K562 (cell line): ENCODE measurements around the gene LDB2. TPM values are rescaled to one million over a fixed set of nuclear protein-coding genes. Genes with fewer than 3 reads are reported as not detected.
A peak's percentile ranks its signal among the peaks of the same experiment; 100 is the strongest.

ENCODE experiments used
- ATAC-seq: fragments of 200-7000 bp; cut with Tn5 transposase; 3 replicates; pipeline ENCODE4 v1.9.1; 2020; ENCODE audit warnings: moderate library complexity
- BruUV-seq: library from RNA; stranded (reverse); fragments of 400-500 nt; replicated peaks from 2 replicates; lab custom pipeline; 2021; lab: Mats Ljungman, UMichigan
- CTCF ChIA-PET: fragments of 300-600 bp; formaldehyde crosslinking; extraction: SDS; loops from one replicate; lab custom pipeline; 2021; ENCODE audit warnings: low intra/inter-chr PET ratio; lab: Yijun Ruan, JAX
- POLR2A ChIA-PET: fragments of 300-600, 350-650 bp; sonication (Branson Sonifier 250); formaldehyde crosslinking; extraction: SDS; loops from one replicate; lab custom pipeline; 2021; ENCODE audit warnings: antibody characterized with exemption, inconsistent platforms; lab: Yijun Ruan, JAX
- DNase-seq, 4 experiments: peaks; one replicate each; pipeline versions ENCODE4 v3.0.0 to v3.0.0-alpha.2; 2011 to 2018; ENCODE audit warnings: low spot score in 3 of 4, mixed read lengths in 3 of 4; ENCODE audit errors: extremely low read depth in 1 of 4
- FAIRE-seq: peaks from 2 replicates; lab custom pipeline; 2011; peaks lifted over from hg19 to GRCh38; lab: Jason Lieb, UNC
- H2AFZ ChIP-seq: 2 replicates; pipeline ENCODE4 v1.6.0; 2011; ENCODE audit warnings: low read depth, low read length, control low read depth, inconsistent platforms
- H3K27ac ChIP-seq: fragments of 200-600 bp; 3 replicates; pipeline ENCODE4 v1.8.0; 2011; ENCODE audit warnings: low read depth, mild to moderate bottlenecking, control low read depth, inconsistent platforms, low read length, moderate library complexity, mixed read lengths; ENCODE audit errors: extremely low read depth
- H3K27me3 ChIP-seq, 2 experiments: fragments of 300-600 bp in 1 of 2; 2 replicates in 1 of 2; 3 replicates in 1 of 2; pipeline versions ENCODE4 v1.6.0 to v1.8.0; 2011; ENCODE audit warnings: inconsistent platforms in 2 of 2, low read length in 2 of 2, mild to moderate bottlenecking in 1 of 2, mixed read lengths in 1 of 2, moderate library complexity in 1 of 2; ENCODE audit not compliant: control insufficient read depth in 2 of 2, insufficient read depth in 2 of 2
- H3K36me3 ChIP-seq: fragments of 300-600 bp; 3 replicates; pipeline ENCODE4 v1.8.0; 2011; ENCODE audit warnings: mild to moderate bottlenecking, low read length, inconsistent platforms; ENCODE audit not compliant: control insufficient read depth, insufficient read depth
- H3K4me1 ChIP-seq, 2 experiments: fragments of 200-600 bp in 1 of 2; replicated peaks in 1 of 2; 2 replicates in 1 of 2; 3 replicates in 1 of 2; pipeline versions ENCODE4 v1.5.1 to v1.8.0; 2011; ENCODE audit warnings: inconsistent platforms in 2 of 2, low read length in 2 of 2, mild to moderate bottlenecking in 1 of 2, mixed read lengths in 1 of 2, moderate library complexity in 1 of 2; ENCODE audit not compliant: control insufficient read depth in 2 of 2, insufficient read depth in 2 of 2
- H3K4me2 ChIP-seq: 2 replicates; pipeline ENCODE4 v1.6.1; 2011; ENCODE audit warnings: low read length, control low read depth, inconsistent platforms, mixed read lengths; ENCODE audit not compliant: insufficient read depth
- H3K4me3 ChIP-seq: fragments of 200-600 bp; sonication (generic), shearing (Covaris generic); 2 replicates; pipeline ENCODE4 v1.5.1; 2016; ENCODE audit warnings: control low read depth, inconsistent platforms
- H3K79me2 ChIP-seq: fragments of 200-600 bp; 3 replicates; pipeline ENCODE4 v1.8.0; 2011; ENCODE audit warnings: low read length, inconsistent platforms; ENCODE audit not compliant: control insufficient read depth, insufficient read depth
- H3K9ac ChIP-seq, 2 experiments: 2 replicates each; pipeline versions ENCODE4 v1.6.0 to v1.6.1; 2011; ENCODE audit warnings: low read depth in 2 of 2, low read length in 2 of 2, control low read depth in 1 of 2, inconsistent platforms in 1 of 2, mild to moderate bottlenecking in 1 of 2, mixed read lengths in 1 of 2; ENCODE audit not compliant: insufficient read depth in 1 of 2
- H3K9me1 ChIP-seq: one replicate; pipeline ENCODE4 v1.6.0; 2011; ENCODE audit warnings: inconsistent platforms, mild to moderate bottlenecking, low read length, moderate library complexity; ENCODE audit not compliant: control insufficient read depth, insufficient read depth
- H3K9me3 ChIP-seq: replicated peaks from 2 replicates; pipeline ENCODE4 v1.5.1; 2011; ENCODE audit warnings: low read depth, low read length, inconsistent platforms; ENCODE audit not compliant: control insufficient read depth, insufficient read depth
- H4K20me1 ChIP-seq: replicated peaks from 2 replicates; pipeline ENCODE4 v1.6.1; 2011; ENCODE audit warnings: low read length, inconsistent platforms, mixed read lengths; ENCODE audit not compliant: control insufficient read depth, insufficient read depth
- CBX8 ChIP-seq: fragments of 200-600 bp; sonication (generic); IDR thresholded peaks from 2 replicates; pipeline ENCODE4 v1.6.1; 2012; ENCODE audit warnings: borderline replicate concordance, mixed run types, low read depth, mild to moderate bottlenecking, moderate library complexity, mixed read lengths, low read length, control low read depth, inconsistent platforms; ENCODE audit not compliant: poor library complexity, severe bottlenecking; ENCODE audit errors: extremely low read depth
- CCNT2 ChIP-seq: IDR thresholded peaks from 2 replicates; pipeline ENCODE4 v1.6.1; 2011; ENCODE audit warnings: borderline replicate concordance, low read depth, mild to moderate bottlenecking, moderate library complexity, mixed read lengths, low read length; ENCODE audit not compliant: insufficient read length; ENCODE audit errors: extremely low read depth
- EWSR1 ChIP-seq: fragments of 450-650 bp; IDR thresholded peaks from 2 replicates; pipeline ENCODE4 v1.6.1; 2018; ENCODE audit warnings: borderline replicate concordance, mild to moderate bottlenecking, low read depth, moderate library complexity; ENCODE audit not compliant: partially characterized antibody
- MYNN ChIP-seq, 2 experiments: sonication (generic); formaldehyde crosslinking in 1 of 2; IDR thresholded peaks; 2 replicates each; pipeline versions ENCODE4 v1.5.0 to v1.6.1; 2016 to 2020; ENCODE audit warnings: antibody characterized with exemption in 1 of 2, missing genetic modification reagents in 1 of 2
- RBM25 ChIP-seq: fragments of 200-400 bp; formaldehyde crosslinking; IDR thresholded peaks from 2 replicates; pipeline ENCODE4 v1.6.1; 2018; ENCODE audit warnings: low read length, low read depth, moderate library complexity; ENCODE audit not compliant: severe bottlenecking
- SMAD4 ChIP-seq: fragments of 250-450 bp; sonication (Bioruptor Pico); conservative IDR thresholded peaks from 2 replicates; pipeline ENCODE4 v1.8.0; 2021; ENCODE audit warnings: inconsistent platforms, mild to moderate bottlenecking, moderate library complexity
- ZBTB8A ChIP-seq: fragments of 450-650 bp; IDR thresholded peaks from 2 replicates; pipeline ENCODE4 v1.6.1; 2018; ENCODE audit warnings: mild to moderate bottlenecking, moderate library complexity; ENCODE audit not compliant: partially characterized antibody
- ZNF134 ChIP-seq: fragments of 250-450 bp; sonication (Bioruptor Pico); conservative IDR thresholded peaks from 2 replicates; pipeline ENCODE4 v1.4.0; 2020
- ZNF165 ChIP-seq: fragments of 250-450 bp; sonication (Bioruptor Pico); IDR thresholded peaks from 2 replicates; pipeline ENCODE4 v1.4.0; 2020; ENCODE audit warnings: borderline replicate concordance
- ZZZ3 ChIP-seq: fragments of 450-650 bp; IDR thresholded peaks from 2 replicates; pipeline ENCODE4 v1.6.1; 2016; ENCODE audit warnings: antibody characterized with exemption, mild to moderate bottlenecking, moderate library complexity
- WGBS: fragments of 100-300 bp; shearing (Covaris generic); methylation state at CpG from one replicate; pipeline ENCODE4 v1.1.6; 2016; ENCODE audit warnings: low coverage, mixed read lengths; ENCODE audit not compliant: insufficient coverage; ENCODE audit errors: missing lambda C conversion rate; 5-methylcytosine and 5-hydroxymethylcytosine counted together
- in situ Hi-C: fragments of 300-500 bp; cut with MboI; formaldehyde crosslinking; loops from 4 replicates; pipeline ENCODE4 v1.15.0; 2018; ENCODE audit warnings: inconsistent platforms, mixed read lengths
- intact Hi-C: fragments of 100-400 bp; cut with micrococcal nuclease; formaldehyde crosslinking; loops from 2 replicates; pipeline ENCODE4 v1.14.2; 2022
- polyA plus RNA-seq, 8 experiments: library from polyadenylated mRNA; depleted of rRNA in 4 of 8; stranded (reverse) in 5 of 8; unstranded in 3 of 8; fragments of >200 nt; fragmentation: Nextera tagmentation in 2 of 8; fragmentation: Illumina TruSeq in 1 of 8; extraction: Ambion mirVana in 2 of 8; extraction: Trizol in 1 of 8; gene quantifications; 2 replicates each; pipeline versions ENCODE4 v1.2.1 to v1.2.3, GENCODE V29; 2011 to 2014; ENCODE audit warnings: inconsistent platforms in 1 of 8, missing spikeins in 1 of 8
- total RNA-seq, 7 experiments: library from RNA; depleted of rRNA in 6 of 7; stranded (reverse); fragments of >200 nt in 6 of 7; fragmentation: Illumina TruSeq in 2 of 7; extraction: Trizol in 2 of 7; gene quantifications; 2 replicates each; pipeline versions ENCODE4 v1.2.1 to v1.2.3, GENCODE V29; 2011 to 2021; ENCODE audit warnings: low replicate concordance in 1 of 7
- TF ChIP-seq, protein P1 (sequence below): sonication (generic); formaldehyde crosslinking; IDR thresholded peaks from 2 replicates; pipeline ENCODE4 v1.8.1; 2022; ENCODE audit warnings: missing genetic modification reagents
- TF ChIP-seq, protein P2 (sequence below): IDR thresholded peaks from 2 replicates; pipeline ENCODE4 v1.6.1; 2011; ENCODE audit not compliant: insufficient read length; ENCODE audit errors: extremely low read depth
- TF ChIP-seq, protein P3 (sequence below): fragments of 250-450 bp; sonication (Bioruptor Pico); IDR thresholded peaks from 2 replicates; pipeline ENCODE4 v1.4.0; 2020; ENCODE audit warnings: borderline replicate concordance
- TF ChIP-seq, protein P4 (sequence below): fragments of 250-450 bp; sonication (Bioruptor Pico); IDR thresholded peaks from 2 replicates; pipeline ENCODE4 v1.8.0; 2022; ENCODE audit warnings: inconsistent platforms

The LDB2 gene
- total and polyA plus RNA-seq, 9 of the 15 experiments (the other 6 are each of a cell fraction or from before 2014, with no cell fraction given): 0.10 to 0.20 TPM; not detected in 7

DNA sequence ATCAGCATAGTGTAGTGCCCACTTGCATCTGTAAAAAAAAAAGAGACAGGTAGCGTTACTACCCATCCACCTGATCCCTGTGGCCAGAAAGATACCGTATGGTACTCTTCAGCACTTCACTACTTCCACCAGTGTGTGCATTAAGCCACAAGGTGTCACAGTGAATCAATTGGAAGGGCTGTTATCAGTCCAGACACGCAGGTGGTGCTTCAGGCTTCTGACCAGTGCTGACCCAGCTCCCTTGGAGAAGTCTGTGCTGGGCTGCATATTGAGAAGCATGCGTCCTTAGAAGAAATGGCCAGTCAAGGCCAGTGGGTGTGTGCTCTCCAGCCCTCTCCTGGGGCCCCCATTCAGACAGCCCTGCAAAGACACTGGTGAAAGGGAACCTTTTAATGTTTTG lies 10.6 kb downstream of the LDB2 start (continued):
- TF ChIP-seq, protein P1, sequence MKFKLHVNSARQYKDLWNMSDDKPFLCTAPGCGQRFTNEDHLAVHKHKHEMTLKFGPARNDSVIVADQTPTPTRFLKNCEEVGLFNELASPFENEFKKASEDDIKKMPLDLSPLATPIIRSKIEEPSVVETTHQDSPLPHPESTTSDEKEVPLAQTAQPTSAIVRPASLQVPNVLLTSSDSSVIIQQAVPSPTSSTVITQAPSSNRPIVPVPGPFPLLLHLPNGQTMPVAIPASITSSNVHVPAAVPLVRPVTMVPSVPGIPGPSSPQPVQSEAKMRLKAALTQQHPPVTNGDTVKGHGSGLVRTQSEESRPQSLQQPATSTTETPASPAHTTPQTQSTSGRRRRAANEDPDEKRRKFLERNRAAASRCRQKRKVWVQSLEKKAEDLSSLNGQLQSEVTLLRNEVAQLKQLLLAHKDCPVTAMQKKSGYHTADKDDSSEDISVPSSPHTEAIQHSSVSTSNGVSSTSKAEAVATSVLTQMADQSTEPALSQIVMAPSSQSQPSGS (CRISPR knock-in tag): no peak
- TF ChIP-seq, protein P2, sequence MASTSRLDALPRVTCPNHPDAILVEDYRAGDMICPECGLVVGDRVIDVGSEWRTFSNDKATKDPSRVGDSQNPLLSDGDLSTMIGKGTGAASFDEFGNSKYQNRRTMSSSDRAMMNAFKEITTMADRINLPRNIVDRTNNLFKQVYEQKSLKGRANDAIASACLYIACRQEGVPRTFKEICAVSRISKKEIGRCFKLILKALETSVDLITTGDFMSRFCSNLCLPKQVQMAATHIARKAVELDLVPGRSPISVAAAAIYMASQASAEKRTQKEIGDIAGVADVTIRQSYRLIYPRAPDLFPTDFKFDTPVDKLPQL: no peak
- TF ChIP-seq RBM25 (no peak), ZNF134 (CRISPR knock-in tag) (no peak), SMAD4 (no peak)

DNA sequence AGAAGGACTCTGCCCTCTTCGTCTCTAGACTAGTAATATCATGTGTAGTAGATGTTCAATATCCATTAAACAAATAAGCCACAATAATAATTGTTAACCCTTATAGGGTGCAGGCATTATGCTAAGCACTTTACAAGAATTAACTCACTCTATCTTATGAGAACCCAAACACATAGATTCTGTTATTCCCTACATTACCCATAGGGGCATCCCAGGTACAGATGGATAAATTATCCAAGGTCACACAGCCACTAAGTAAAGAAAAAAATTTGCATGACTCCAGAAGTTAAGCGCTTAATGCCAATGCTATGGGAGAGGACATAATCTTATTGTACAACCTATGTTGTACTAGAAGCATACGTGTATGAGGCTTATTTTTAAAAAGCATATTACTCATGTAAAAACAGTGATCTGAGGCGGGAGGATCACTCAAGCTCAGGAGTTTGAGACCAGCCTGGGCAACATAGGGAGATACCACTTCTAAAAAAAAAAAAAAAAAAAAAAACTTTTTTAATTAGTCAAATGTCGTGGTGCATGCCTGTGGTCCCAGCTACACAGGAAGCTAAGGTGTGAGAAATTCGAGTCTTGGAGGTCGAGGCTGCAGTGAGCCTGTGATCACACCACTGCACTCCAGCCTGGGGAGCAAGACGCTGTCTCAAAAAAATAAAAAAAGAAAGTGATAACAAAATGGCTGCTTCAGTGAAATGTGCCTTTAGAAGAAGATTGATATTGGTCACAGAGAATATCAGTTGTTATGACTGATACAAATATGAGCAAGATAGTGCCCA lies 13.6 kb downstream of the LDB2 start:
- POLR2A ChIA-PET: no interaction called here
- Histone ChIP-seq H3K79me2 (no peaks in the 10 kb centered on the region), H3K4me1 (no peaks in the 10 kb centered on the region), H3K9ac (no peak overlapping the region), H3K4me2 (no peak overlapping the region), H3K9me3 (no peaks in the 10 kb centered on the region), H3K27me3 (no peaks in the 10 kb centered on the region), H3K9me1 (no peaks in the 10 kb centered on the region), H2AFZ (no peak overlapping the region), H4K20me1 (no peaks in the 10 kb centered on the region), H3K27ac (no peak overlapping the region), H3K4me3 (no peak overlapping the region), H3K36me3 (no peaks in the 10 kb centered on the region)
- peak; percentile 57; the same call in 1 of the 3 replicates for ATAC-seq
- in situ Hi-C loops (no loop called here), intact Hi-C loops (no loop called here)
- 6% methylated on average over 8 of the region's 8 CpGs for WGBS
- DNase-seq: no peak
- CTCF ChIA-PET: no interaction called here
- no TSS peak for BruUV-seq
- no peak for FAIRE-seq
- no peak for TF ChIP-seq ZNF165 (CRISPR knock-in tag)
- no peak for TF ChIP-seq CCNT2
- no peak for TF ChIP-seq EWSR1
- no peak for TF ChIP-seq CBX8
- TF ChIP-seq, protein P3, sequence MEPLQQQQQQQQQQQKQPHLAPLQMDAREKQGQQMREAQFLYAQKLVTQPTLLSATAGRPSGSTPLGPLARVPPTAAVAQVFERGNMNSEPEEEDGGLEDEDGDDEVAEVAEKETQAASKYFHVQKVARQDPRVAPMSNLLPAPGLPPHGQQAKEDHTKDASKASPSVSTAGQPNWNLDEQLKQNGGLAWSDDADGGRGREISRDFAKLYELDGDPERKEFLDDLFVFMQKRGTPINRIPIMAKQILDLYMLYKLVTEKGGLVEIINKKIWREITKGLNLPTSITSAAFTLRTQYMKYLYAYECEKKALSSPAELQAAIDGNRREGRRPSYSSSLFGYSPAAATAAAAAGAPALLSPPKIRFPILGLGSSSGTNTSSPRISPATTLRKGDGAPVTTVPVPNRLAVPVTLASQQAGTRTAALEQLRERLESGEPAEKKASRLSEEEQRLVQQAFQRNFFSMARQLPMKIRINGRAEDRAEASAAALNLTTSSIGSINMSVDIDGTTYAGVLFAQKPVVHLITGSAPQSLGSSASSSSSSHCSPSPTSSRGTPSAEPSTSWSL (CRISPR knock-in tag): no peak
- TF ChIP-seq, protein P4, sequence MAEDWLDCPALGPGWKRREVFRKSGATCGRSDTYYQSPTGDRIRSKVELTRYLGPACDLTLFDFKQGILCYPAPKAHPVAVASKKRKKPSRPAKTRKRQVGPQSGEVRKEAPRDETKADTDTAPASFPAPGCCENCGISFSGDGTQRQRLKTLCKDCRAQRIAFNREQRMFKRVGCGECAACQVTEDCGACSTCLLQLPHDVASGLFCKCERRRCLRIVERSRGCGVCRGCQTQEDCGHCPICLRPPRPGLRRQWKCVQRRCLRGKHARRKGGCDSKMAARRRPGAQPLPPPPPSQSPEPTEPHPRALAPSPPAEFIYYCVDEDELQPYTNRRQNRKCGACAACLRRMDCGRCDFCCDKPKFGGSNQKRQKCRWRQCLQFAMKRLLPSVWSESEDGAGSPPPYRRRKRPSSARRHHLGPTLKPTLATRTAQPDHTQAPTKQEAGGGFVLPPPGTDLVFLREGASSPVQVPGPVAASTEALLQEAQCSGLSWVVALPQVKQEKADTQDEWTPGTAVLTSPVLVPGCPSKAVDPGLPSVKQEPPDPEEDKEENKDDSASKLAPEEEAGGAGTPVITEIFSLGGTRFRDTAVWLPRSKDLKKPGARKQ (CRISPR knock-in tag): no peak
- TF ChIP-seq ZBTB8A: no peak
- TF ChIP-seq ZZZ3: no peak
- TF ChIP-seq MYNN (IDR thresholded peaks at IDR 0.05): no peak
- no peak for TF ChIP-seq MYNN (CRISPR knock-in tag; IDR thresholded peaks at IDR 0.05)
